ENCODE data around the gene TTYH2.

The TTYH2 gene

DNA sequence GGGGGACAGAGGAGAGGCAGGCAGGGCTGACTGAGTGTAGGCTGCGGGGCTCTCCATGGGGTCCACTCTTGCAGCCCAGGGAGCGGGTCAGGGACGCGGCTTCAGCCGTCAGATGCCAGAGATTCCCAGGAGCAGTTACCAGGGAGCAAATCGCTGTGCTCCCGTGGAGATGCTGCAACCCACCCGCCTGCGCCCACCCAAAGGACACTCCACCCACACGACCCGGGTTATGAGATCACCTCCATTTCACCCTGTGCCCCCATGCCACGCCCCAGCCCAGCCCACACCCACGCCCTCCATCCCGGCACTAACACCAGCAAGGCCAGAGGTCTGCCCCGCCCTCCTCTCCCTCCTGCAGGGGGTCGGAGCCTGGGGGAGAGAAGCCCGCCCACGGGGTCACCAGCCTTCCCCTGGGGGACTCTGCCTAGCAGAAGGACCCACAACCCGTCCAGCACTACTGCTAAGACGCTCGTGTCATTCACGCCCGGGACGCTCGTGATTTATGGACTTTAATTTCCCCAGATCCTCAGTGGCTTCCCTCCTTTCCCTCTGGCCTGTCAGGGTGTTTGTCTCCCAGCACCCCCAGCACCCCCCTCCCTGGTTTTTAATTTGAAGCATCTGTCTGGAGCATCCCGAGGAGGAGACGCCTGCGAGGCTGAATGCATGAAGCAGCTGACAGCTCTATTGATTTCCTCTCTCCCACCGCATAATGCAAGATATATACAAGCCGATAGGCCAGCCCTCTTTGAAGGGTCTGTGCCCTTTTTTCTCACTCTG is 16.6 kb upstream of the TTYH2 start:
- no peak for DNase-seq

DNA sequence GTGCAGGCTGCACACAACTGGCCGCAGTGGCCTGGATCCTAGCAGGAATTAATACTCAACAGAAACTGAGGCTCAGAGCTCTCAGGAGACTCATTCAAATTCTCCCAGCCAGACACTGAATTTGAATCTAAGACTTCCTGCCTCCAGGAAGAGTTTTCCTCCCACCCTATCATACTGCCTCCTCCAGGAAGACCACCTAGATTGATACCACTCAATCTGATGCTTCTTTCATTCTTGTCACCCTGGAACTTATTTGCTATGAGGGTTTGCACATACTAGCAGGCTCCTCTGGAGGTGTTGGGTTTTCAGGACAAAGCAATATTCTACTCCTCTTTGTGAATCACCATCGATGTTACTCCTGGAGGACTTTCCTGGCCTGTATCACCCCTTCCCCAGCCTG is 15.6 kb upstream of the TTYH2 start:
- no peak for DNase-seq

DNA sequence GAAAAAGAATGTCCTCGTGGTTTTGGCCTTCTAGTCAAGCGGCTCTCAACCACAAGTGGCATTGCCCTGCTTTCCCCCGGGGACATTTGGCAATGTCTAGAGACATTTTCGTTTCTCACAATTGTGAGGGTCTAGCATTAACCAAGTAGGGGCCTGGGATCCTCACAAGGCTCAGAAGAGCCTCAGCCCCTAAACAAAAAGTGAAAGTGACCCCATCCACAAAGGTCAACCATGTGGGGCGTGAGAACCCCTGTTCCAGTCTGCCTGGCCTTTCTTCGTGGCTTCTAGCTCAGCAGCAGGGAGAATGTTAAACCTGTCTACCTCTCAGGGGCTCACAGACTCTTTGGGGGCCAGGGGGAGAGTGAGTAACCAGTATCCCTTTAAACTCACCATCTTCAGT is 14.7 kb upstream of the TTYH2 start:
- no peak for DNase-seq

GRCh38 chr17:74199306-74200092 is 13.9 kb upstream of the TTYH2 start:
- DNase-seq: peak; percentile 61

GRCh38 chr17:74200112-74200511 is 13.3 kb upstream of the TTYH2 start:
- no peak for DNase-seq

GRCh38 chr17:74201250-74201649 is 12.1 kb upstream of the TTYH2 start:
- DNase-seq: no peak

- no peak for DNase-seq
These were observed 11.4 kb upstream of the TTYH2 start for GRCh38 chr17:74201948-74202347.

DNA sequence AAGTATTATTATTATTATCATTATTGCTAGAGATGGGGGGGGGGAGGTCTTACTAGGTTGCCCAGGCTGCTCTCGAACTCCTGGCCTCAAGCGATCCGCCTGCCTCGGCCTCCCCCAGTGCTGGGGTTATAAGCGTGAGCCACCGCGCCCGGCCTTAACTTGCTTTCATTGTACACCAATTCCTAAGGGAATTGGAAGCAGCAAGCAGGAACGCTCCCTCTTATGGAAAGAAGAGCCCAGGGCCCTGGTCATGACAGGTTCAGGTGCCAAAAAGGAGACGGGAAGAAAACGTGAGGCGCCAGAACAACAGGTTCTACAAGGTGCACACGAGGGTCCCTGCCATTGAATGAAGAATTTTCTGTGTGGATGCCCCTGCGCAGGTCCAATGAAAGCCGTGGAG is 10.4 kb upstream of the TTYH2 start:
- no peak for DNase-seq

GRCh38 chr17:74203439-74204240 is 9.7 kb upstream of the TTYH2 start, which contains the start of gene RPL38:
RPL38 (plus strand) TSS chr17:74203678; CDS start chr17:74203956, 278 bp downstream.
- DNase-seq: peak; percentile 96

DNA sequence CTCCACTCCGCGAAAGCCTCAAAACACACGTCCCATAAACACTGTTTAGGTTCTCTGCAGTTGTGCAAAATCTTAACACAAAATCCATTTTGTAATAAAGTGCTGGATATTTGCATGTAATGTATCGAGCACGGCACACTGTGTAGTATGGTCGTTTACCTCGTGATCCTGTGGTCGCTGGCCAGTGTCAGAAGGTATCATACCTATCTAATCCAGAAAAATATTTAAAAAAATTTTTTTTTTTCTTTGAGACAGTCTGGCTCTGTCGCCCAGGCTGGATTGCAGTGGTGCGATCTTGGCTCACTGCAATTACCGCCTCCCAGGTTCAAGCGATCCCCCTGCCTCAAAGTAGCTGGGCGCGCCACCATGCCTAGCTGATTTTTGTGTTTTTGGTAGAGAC is 8.9 kb upstream of the TTYH2 start:
- no peak for DNase-seq

DNA sequence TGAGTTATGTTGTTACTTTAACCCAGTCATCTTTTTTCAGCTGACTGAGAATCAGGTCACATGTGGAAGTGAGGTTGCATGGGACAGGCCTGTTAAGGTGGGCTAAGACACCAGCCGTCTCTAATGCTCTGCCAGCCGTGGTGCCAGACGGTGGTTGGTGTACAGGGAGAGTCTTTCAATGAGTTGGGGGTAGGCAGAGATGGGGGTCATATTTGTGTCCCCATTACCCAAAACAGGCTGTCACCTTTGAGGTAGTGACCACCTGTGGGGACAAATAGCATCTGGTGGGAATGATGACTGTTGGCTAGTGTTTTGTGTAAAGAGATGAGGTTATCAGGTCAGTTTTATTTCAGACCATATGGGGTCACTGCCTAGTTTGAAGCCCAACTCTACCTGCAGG is 8.1 kb upstream of the TTYH2 start:
- no peak for DNase-seq

GRCh38 chr17:74206332-74206818 is 7.0 kb upstream of the TTYH2 start:
- DNase-seq: no peak

GRCh38 chr17:74210191-74211140 is 2.9 kb upstream of the TTYH2 start:
- peak; percentile 81 for DNase-seq

DNA sequence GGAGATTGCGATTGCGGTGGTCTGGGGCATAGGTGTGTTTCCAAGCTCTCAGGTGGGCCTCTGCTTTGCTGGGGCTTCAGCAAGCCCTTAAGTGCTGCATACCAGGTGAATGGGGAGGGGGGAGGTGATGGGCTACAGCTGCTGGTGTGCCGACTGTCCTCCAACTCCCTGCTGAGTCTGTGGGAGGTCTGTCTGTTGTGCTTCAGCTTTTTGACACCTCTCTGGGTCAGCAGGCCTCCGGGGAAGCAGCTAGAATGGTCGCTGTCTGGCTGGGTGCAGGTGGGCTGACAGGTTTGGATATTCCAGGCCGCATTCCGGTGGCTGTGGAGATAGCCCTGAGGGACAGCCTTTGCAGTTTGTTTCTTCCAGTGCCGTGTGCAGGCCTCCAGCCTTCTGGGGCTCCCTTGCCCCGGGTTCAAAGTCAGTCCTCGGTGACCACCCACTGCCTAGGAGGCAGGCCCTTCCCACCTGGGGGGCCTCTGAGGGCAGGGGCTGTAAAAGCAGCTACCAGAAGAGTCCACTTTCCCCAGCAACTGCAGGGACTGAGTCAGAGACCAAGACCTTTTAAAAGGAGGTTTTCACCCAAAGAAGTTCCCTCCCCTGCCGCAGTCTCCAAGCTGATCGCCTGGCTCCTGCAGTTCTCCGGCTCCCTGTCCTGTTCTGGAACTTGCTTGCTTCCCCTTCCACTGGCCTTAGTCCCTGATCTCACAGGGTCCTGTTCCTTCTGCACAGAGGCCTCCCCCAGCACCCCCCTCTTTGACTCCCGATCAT is 2.0 kb upstream of the TTYH2 start:
- no peak for DNase-seq

DNA sequence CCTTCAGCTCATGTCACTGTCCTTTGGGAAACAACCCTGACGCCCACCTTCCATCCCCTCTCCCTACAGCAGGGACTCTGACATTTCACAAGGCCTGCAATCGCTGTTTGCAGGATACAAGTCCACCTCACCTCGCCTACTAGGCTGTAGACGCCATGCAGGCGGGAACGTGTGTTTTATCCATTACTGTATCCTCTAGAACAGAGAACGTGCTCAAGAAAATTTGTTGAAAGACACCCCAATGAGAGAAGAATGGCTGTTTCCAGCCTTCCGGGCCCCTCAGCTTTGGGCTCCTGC is 1.5 kb upstream of the TTYH2 start:
- no peak for DNase-seq

GRCh38 chr17:74212209-74212912 is 1.0 kb upstream of the TTYH2 start:
- no peak for DNase-seq

- no peak for DNase-seq
These were observed 555 bp downstream of the TTYH2 start for GRCh38 chr17:74213861-74214391.

GRCh38 chr17:74214484-74215341 is 1.3 kb downstream of the TTYH2 start:
- no peak for DNase-seq

DNA sequence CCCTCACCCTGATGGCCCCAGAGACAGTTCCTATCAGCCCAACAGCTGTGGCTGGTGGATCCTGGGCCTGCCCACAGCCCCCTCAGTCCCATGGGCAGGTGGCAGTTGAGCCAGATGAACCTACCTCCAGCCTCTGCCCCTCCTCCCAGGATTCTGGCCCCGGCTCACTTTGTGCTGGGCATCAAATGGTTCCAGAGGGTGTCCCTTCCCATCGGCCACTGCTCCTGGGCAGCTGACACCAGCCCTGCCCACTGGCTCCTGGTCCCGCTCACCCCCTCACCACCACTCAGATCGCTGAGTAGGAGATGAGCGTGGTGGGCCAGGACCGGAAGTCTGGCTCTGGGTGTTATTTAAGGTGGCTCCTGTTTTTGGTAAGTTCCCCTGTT is 2.0 kb downstream of the TTYH2 start:
- no peak for DNase-seq

DNA sequence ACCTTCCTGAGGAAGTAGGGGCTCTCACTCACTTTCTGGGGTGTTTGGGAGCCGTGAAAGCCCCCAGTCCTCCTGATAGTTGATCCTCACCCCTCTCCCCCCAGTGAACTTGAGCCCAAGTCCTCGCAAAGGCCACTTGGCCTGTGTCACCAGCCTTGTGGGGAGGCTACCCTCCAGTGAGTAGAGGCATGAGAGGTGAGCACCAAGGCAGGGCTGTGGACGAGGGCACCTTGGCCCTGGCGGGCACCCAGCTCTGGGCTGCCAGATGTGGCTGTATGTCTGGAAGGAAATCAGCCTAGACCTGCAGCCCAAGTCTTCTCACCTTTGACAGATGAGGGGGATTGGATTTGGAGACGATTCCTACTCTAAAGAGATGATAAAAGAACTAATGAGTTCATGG is 3.1 kb downstream of the TTYH2 start:
- DNase-seq: no peak

Measured in CD4-positive, alpha-beta T cell treated with Interleukin-4 for 4 hours (primary cell).